H1 (cell line): ENCODE data around the gene HIVEP3. TPM values are rescaled to one million over a fixed set of nuclear protein-coding genes. Genes with fewer than 3 reads are reported as not detected.

Source experiments
- BRCA1 ChIP-seq: IDR thresholded peaks from 2 replicates; pipeline ENCODE4 v1.6.1; 2012; ENCODE audit warnings: low read depth, low read length, improper control_type of control experiment
- CBX5 ChIP-seq: fragments of 300-800, 300-1000 bp; sonication (generic); IDR thresholded peaks from 2 replicates; pipeline ENCODE4 v1.7.1; 2016; ENCODE audit warnings: antibody characterized with exemption, low read length, low read depth
- EGR1 ChIP-seq: IDR thresholded peaks from 2 replicates; pipeline ENCODE4 v1.6.1; 2011; ENCODE audit warnings: low read depth, low read length, borderline replicate concordance
- MAFK ChIP-seq: IDR thresholded peaks from 2 replicates; pipeline ENCODE4 v1.6.1; 2012; ENCODE audit warnings: low read depth, mild to moderate bottlenecking, improper control_type of control experiment, low read length
- POLR2A ChIP-seq, 2 experiments: IDR thresholded peaks; 1 replicate in 1 of 2; 2 replicates in 1 of 2; pipeline ENCODE4 v1.6.1; 2011; ENCODE audit warnings: low read depth in 2 of 2, low read length in 2 of 2, mild to moderate bottlenecking in 2 of 2; ENCODE audit errors: control extremely low read depth in 1 of 2
- POLR2AphosphoS5 ChIP-seq: IDR thresholded peaks from 2 replicates; pipeline ENCODE4 v1.6.1; 2011; ENCODE audit warnings: low read depth, low read length
- SRF ChIP-seq: IDR thresholded peaks from 2 replicates; pipeline ENCODE4 v1.6.1; 2011; ENCODE audit warnings: mild to moderate bottlenecking, low read depth, low read length, moderate library complexity
- TEAD4 ChIP-seq: IDR thresholded peaks from 2 replicates; pipeline ENCODE4 v1.6.1; 2012; ENCODE audit warnings: low read depth, low read length, inconsistent platforms, mixed read lengths
- polyA plus RNA-seq, 7 experiments: library from polyadenylated mRNA; depleted of rRNA in 3 of 7; stranded (reverse) in 5 of 7; unstranded in 2 of 7; fragments of >200 nt in 5 of 7; fragments of 200-250 nt in 2 of 7; gene quantifications; 1 replicate in 5 of 7; 2 replicates in 1 of 7; 4 replicates in 1 of 7; pipeline versions ENCODE4 v1.2.1 to v1.2.3, GENCODE V29; 2011 to 2013; ENCODE audit warnings: missing spikeins in 2 of 7, mixed read lengths in 2 of 7
- total RNA-seq: library from RNA; stranded (reverse); fragmentation: NEBNext Ultra II Directional; extraction: Animal tissue kit (Norgen Biotek cat#: 25700); gene quantifications from 2 replicates; pipeline ENCODE4 v1.2.1, GENCODE V29; 2021
- TF ChIP-seq, protein P1 (sequence below): IDR thresholded peaks from 2 replicates; pipeline ENCODE4 v1.6.1; 2011; ENCODE audit warnings: low read length, improper control_type of control experiment
- TF ChIP-seq, protein P2 (sequence below): fragments of 300-600 bp; sonication (generic); IDR thresholded peaks from 2 replicates; pipeline ENCODE4 v1.7.1; 2012; ENCODE audit warnings: low read length, moderate library complexity, mild to moderate bottlenecking, inconsistent platforms; ENCODE audit not compliant: insufficient replicate concordance

The HIVEP3 gene
- total and polyA plus RNA-seq, 2 of the 8 experiments (the other 6 are each of a cell fraction or from before 2014, with no cell fraction given), result 0.24 to 0.69 TPM

GRCh38 chr1:41620365-41621169, 298.2 kb downstream of the HIVEP3 start (continued):
- TF ChIP-seq SRF, result no peak
- TF ChIP-seq POLR2AphosphoS5, result no peak
- TF ChIP-seq TEAD4, result no peak
- no peak for TF ChIP-seq CBX5
- TF ChIP-seq MAFK, result no peak
- TF ChIP-seq, protein P1, sequence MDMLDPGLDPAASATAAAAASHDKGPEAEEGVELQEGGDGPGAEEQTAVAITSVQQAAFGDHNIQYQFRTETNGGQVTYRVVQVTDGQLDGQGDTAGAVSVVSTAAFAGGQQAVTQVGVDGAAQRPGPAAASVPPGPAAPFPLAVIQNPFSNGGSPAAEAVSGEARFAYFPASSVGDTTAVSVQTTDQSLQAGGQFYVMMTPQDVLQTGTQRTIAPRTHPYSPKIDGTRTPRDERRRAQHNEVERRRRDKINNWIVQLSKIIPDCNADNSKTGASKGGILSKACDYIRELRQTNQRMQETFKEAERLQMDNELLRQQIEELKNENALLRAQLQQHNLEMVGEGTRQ, result no peak
- TF ChIP-seq EGR1, result no peak
- no peak for TF ChIP-seq BRCA1
- no peak for TF ChIP-seq POLR2A (IDR thresholded peaks at IDR 0.05; ENCODE audit: control extremely low read depth in 1 of 2, low read depth in 2 of 2, low read length in 2 of 2)
- TF ChIP-seq, protein P2, sequence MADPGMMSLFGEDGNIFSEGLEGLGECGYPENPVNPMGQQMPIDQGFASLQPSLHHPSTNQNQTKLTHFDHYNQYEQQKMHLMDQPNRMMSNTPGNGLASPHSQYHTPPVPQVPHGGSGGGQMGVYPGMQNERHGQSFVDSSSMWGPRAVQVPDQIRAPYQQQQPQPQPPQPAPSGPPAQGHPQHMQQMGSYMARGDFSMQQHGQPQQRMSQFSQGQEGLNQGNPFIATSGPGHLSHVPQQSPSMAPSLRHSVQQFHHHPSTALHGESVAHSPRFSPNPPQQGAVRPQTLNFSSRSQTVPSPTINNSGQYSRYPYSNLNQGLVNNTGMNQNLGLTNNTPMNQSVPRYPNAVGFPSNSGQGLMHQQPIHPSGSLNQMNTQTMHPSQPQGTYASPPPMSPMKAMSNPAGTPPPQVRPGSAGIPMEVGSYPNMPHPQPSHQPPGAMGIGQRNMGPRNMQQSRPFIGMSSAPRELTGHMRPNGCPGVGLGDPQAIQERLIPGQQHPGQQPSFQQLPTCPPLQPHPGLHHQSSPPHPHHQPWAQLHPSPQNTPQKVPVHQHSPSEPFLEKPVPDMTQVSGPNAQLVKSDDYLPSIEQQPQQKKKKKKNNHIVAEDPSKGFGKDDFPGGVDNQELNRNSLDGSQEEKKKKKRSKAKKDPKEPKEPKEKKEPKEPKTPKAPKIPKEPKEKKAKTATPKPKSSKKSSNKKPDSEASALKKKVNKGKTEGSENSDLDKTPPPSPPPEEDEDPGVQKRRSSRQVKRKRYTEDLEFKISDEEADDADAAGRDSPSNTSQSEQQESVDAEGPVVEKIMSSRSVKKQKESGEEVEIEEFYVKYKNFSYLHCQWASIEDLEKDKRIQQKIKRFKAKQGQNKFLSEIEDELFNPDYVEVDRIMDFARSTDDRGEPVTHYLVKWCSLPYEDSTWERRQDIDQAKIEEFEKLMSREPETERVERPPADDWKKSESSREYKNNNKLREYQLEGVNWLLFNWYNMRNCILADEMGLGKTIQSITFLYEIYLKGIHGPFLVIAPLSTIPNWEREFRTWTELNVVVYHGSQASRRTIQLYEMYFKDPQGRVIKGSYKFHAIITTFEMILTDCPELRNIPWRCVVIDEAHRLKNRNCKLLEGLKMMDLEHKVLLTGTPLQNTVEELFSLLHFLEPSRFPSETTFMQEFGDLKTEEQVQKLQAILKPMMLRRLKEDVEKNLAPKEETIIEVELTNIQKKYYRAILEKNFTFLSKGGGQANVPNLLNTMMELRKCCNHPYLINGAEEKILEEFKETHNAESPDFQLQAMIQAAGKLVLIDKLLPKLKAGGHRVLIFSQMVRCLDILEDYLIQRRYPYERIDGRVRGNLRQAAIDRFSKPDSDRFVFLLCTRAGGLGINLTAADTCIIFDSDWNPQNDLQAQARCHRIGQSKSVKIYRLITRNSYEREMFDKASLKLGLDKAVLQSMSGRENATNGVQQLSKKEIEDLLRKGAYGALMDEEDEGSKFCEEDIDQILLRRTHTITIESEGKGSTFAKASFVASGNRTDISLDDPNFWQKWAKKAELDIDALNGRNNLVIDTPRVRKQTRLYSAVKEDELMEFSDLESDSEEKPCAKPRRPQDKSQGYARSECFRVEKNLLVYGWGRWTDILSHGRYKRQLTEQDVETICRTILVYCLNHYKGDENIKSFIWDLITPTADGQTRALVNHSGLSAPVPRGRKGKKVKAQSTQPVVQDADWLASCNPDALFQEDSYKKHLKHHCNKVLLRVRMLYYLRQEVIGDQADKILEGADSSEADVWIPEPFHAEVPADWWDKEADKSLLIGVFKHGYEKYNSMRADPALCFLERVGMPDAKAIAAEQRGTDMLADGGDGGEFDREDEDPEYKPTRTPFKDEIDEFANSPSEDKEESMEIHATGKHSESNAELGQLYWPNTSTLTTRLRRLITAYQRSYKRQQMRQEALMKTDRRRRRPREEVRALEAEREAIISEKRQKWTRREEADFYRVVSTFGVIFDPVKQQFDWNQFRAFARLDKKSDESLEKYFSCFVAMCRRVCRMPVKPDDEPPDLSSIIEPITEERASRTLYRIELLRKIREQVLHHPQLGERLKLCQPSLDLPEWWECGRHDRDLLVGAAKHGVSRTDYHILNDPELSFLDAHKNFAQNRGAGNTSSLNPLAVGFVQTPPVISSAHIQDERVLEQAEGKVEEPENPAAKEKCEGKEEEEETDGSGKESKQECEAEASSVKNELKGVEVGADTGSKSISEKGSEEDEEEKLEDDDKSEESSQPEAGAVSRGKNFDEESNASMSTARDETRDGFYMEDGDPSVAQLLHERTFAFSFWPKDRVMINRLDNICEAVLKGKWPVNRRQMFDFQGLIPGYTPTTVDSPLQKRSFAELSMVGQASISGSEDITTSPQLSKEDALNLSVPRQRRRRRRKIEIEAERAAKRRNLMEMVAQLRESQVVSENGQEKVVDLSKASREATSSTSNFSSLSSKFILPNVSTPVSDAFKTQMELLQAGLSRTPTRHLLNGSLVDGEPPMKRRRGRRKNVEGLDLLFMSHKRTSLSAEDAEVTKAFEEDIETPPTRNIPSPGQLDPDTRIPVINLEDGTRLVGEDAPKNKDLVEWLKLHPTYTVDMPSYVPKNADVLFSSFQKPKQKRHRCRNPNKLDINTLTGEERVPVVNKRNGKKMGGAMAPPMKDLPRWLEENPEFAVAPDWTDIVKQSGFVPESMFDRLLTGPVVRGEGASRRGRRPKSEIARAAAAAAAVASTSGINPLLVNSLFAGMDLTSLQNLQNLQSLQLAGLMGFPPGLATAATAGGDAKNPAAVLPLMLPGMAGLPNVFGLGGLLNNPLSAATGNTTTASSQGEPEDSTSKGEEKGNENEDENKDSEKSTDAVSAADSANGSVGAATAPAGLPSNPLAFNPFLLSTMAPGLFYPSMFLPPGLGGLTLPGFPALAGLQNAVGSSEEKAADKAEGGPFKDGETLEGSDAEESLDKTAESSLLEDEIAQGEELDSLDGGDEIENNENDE, result no peak
